B cell (primary cell): ENCODE results near the gene COX10. TPM values are rescaled to one million over a fixed set of nuclear protein-coding genes. Genes with fewer than 3 reads are reported as not detected.

ENCODE experiments used
- ATAC-seq: fragments of 200-7000 bp; cut with Tn5 transposase; one replicate; pipeline ENCODE4 v1.10.0; 2021; ENCODE audit warnings: low read depth, mild to moderate bottlenecking, moderate number of reproducible peaks, moderate library complexity
- CTCF ChIA-PET: fragments of 350-600 bp; sonication (Branson Sonifier 250); formaldehyde crosslinking; loops from one replicate; lab custom pipeline; 2021; ENCODE audit warnings: antibody characterized with exemption, inconsistent platforms; lab: Charles Lee
- POLR2A ChIA-PET: fragments of 350-600 bp; sonication (Branson Sonifier 250); formaldehyde crosslinking; loops from one replicate; lab custom pipeline; 2021; ENCODE audit warnings: antibody characterized with exemption; lab: Charles Lee
- DNase-seq: peaks from one replicate; pipeline ENCODE4 v3.0.0; 2013
- H2AFZ ChIP-seq: 2 replicates; pipeline ENCODE4 v1.6.1; 2012; ENCODE audit warnings: mild to moderate bottlenecking, low read depth, low read length; ENCODE audit not compliant: insufficient read depth, poor library complexity, severe bottlenecking
- H3K27ac ChIP-seq, 2 donors: 1 replicate in 1 of 2; 2 replicates in 1 of 2; pipeline ENCODE4 v1.5.1; 2012 to 2013; ENCODE audit warnings: low read length in 2 of 2, mild to moderate bottlenecking in 2 of 2, moderate library complexity in 1 of 2
- H3K27me3 ChIP-seq, 4 experiments: fragments of 200-600 bp in 1 of 4; sonication (generic) in 1 of 4; replicated peaks in 1 of 4; 1 replicate in 2 of 4; 2 replicates in 2 of 4; pipeline versions ENCODE4 v1.6.1 to v1.7.0; 2013 to 2016; ENCODE audit warnings: low read length in 3 of 4, mild to moderate bottlenecking in 2 of 4, mixed read lengths in 1 of 4, moderate library complexity in 1 of 4; ENCODE audit not compliant: insufficient read depth in 4 of 4, control insufficient read depth in 3 of 4; ENCODE audit errors: control extremely low read depth in 1 of 4
- H3K36me3 ChIP-seq, 2 experiments: replicated peaks in 1 of 2; 1 replicate in 1 of 2; 2 replicates in 1 of 2; pipeline versions ENCODE4 v1.6.1 to v1.7.1; 2013; ENCODE audit warnings: low read length in 1 of 2; ENCODE audit not compliant: insufficient read depth in 2 of 2, control insufficient read depth in 1 of 2; ENCODE audit errors: control extremely low read depth in 1 of 2, extremely low read depth in 1 of 2
- H3K4me1 ChIP-seq, 2 donors: fragments of 200-600 bp in 1 of 2; sonication (generic) in 1 of 2; 1 replicate in 1 of 2; 2 replicates in 1 of 2; pipeline versions ENCODE4 v1.5.1 to v1.6.1; 2013 to 2017; ENCODE audit warnings: low read length in 2 of 2; ENCODE audit not compliant: control insufficient read depth in 2 of 2, insufficient read depth in 2 of 2
- H3K4me2 ChIP-seq: replicated peaks from 2 replicates; pipeline ENCODE3; 2012; ENCODE audit warnings: mild to moderate bottlenecking, low read depth, low read length; ENCODE audit not compliant: poor library complexity, severe bottlenecking
- H3K4me3 ChIP-seq, 5 experiments: fragments of 200-600 bp in 1 of 5; sonication (generic) in 1 of 5; 1 replicate in 3 of 5; 2 replicates in 2 of 5; pipeline versions ENCODE4 v1.5.1 to v1.7.0; 2011 to 2016; ENCODE audit warnings: low read length in 4 of 5, mild to moderate bottlenecking in 4 of 5, low read depth in 2 of 5, control low read depth in 1 of 5, moderate library complexity in 1 of 5; ENCODE audit not compliant: insufficient read depth in 1 of 5; ENCODE audit errors: control extremely low read depth in 1 of 5, extremely low read depth in 1 of 5
- H3K79me2 ChIP-seq: fragments of 200-600 bp; sonication (generic); one replicate; pipeline ENCODE4 v1.6.0; 2016; ENCODE audit warnings: low read length; ENCODE audit not compliant: control insufficient read depth, insufficient read depth
- H3K9ac ChIP-seq: fragments of 200-600 bp; sonication (generic); 2 replicates; pipeline ENCODE4 v1.6.1; 2017; ENCODE audit warnings: mild to moderate bottlenecking, low read length, moderate library complexity
- H3K9me3 ChIP-seq, 3 donors: one replicate each; pipeline versions ENCODE4 v1.6.1 to v1.7.1; 2013; ENCODE audit warnings: low read length in 2 of 3; ENCODE audit not compliant: control insufficient read depth in 2 of 3, insufficient read depth in 1 of 3; ENCODE audit errors: control extremely low read depth in 1 of 3
- H4K20me1 ChIP-seq: 2 replicates; pipeline ENCODE4 v1.6.0; 2012; ENCODE audit warnings: mild to moderate bottlenecking, low read length; ENCODE audit not compliant: insufficient read depth, control insufficient read depth, poor library complexity, severe bottlenecking
- H3K27ac Mint-ChIP-seq: one replicate; pipeline ENCODE4 v1.8.0; 2021; ENCODE audit warnings: mixed read lengths
- H3K27me3 Mint-ChIP-seq: one replicate; pipeline ENCODE4 v1.8.0; 2021; ENCODE audit warnings: mixed read lengths
- H3K4me1 Mint-ChIP-seq: one replicate; pipeline ENCODE4 v1.8.0; 2021; ENCODE audit warnings: mixed read lengths
- H3K4me3 Mint-ChIP-seq: one replicate; pipeline ENCODE4 v1.8.0; 2021; ENCODE audit warnings: mixed read lengths
- H3K9me3 Mint-ChIP-seq: one replicate; pipeline ENCODE4 v1.8.0; 2022; ENCODE audit warnings: mixed read lengths; ENCODE audit not compliant: insufficient read depth
- EZH2 ChIP-seq: IDR thresholded peaks from 2 replicates; pipeline ENCODE4 v1.6.1; 2012; ENCODE audit warnings: borderline replicate concordance, low read depth, mild to moderate bottlenecking, moderate library complexity, low read length; ENCODE audit not compliant: insufficient read depth, poor library complexity, severe bottlenecking
- WGBS: methylation state at CpG from one replicate; pipeline ENCODE4 v1.1.5; 2013; ENCODE audit warnings: missing lambda C conversion rate; ENCODE audit not compliant: insufficient coverage; 5-methylcytosine and 5-hydroxymethylcytosine counted together
- intact Hi-C: fragments of 100-400 bp; cut with micrococcal nuclease; formaldehyde crosslinking; loops from one replicate; pipeline ENCODE4 v1.10.0; 2022
- polyA plus RNA-seq: library from polyadenylated mRNA; depleted of rRNA; stranded (reverse); fragments of >200 nt; gene quantifications from 2 replicates; pipeline ENCODE4 v1.2.3, GENCODE V29; 2012
- total RNA-seq, 2 donors: library from RNA; stranded (reverse); fragments of 120-200 nt in 1 of 2; gene quantifications; 1 replicate in 1 of 2; 2 replicates in 1 of 2; pipeline versions ENCODE4 v1.2.3 to v1.2.4, GENCODE V29; 2013 to 2022
- TF ChIP-seq, protein P1 (sequence below): fragments of 200-600 bp; IDR thresholded peaks from one replicate; pipeline ENCODE4 v1.8.0; 2022; ENCODE audit warnings: antibody characterized with exemption, mild to moderate bottlenecking

COX10 gene
- total and polyA plus RNA-seq, 2 donors (not counting 1 experiment from before 2014, with no cell fraction given), result 21.8 to 23.3 TPM

DNA sequence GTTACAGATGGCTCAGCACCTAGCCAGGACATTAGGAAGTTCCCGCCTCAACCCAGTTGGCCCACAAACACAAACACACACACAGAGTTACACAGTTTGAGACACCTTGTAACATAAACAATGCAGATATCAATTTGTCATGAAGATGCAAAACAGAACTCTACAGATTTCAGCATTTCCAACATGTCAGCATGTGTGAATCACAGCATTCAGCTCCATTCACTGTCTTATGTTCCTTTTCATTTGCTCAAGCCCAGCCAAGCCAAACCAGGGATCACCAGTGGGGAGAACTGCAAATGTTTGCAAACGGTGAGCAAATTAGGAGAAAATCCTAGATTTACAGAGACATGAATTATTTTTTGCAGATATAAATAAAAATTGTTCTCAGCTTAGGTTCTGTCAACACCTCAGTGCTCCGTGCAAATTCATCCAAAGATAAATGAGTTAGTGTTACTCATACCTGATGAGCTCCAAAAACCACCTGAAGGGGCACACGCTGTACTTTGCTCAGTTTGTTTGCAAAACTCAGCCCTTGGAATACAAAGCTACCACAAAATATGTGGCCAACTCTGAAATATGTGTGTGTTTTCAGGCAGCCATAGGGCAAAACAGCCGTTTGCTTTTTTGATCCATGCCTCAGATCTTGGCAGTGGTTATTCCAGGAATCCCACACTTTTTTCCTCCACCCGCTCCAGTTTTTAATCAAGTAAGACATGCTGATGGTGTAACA lies 16.3 kb upstream of the COX10 start:
- no peaks in the 10 kb centered on the region for H3K4me1 ChIP-seq
- H3K4me1 Mint-ChIP-seq, result no peaks in the 10 kb centered on the region

DNA sequence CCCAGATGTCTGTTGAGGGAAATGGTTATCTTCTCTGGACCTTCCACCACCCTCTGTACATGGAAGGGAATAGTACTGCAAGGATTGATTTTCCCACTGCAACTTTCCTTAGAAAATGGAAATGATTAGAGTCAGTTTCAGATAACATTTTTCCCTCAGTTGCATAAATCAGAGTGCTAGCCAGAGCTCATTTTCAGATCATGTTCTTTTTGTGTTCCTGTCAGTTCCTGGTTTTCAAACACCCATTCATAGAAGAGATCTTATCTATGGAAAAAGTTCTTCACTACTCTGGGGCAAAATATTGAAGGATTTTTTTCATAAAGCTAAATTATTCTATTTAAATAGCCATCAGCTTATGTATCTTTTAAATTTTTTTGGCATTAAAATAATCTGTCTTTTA lies 11.7 kb upstream of the COX10 start:
- H3K27ac Mint-ChIP-seq, result no peak overlapping the region
- Histone ChIP-seq H3K9ac (no peak overlapping the region), H3K36me3 (peaks cover 11 to 16% of the 10 kb centered on the region in 2 experiments), H3K9me3 (no peaks in the 10 kb centered on the region), H3K4me3 (no peak overlapping the region), H3K27me3 (no peaks in the 10 kb centered on the region), H4K20me1 (peaks cover 4% of the 10 kb centered on the region), H3K4me2 (no peak overlapping the region), H3K79me2 (peaks cover 8% of the 10 kb centered on the region), H3K4me1 (no peaks in the 10 kb centered on the region), H3K27ac (no peak overlapping the region), H2AFZ (no peak overlapping the region)
- no peaks in the 10 kb centered on the region for H3K27me3 Mint-ChIP-seq
- ATAC-seq (no peak), DNase-seq (no peak)
- ChIA-PET POLR2A (no interaction called here), CTCF (no interaction called here)
- no peak overlapping the region for H3K4me3 Mint-ChIP-seq
- TF ChIP-seq, protein P1, sequence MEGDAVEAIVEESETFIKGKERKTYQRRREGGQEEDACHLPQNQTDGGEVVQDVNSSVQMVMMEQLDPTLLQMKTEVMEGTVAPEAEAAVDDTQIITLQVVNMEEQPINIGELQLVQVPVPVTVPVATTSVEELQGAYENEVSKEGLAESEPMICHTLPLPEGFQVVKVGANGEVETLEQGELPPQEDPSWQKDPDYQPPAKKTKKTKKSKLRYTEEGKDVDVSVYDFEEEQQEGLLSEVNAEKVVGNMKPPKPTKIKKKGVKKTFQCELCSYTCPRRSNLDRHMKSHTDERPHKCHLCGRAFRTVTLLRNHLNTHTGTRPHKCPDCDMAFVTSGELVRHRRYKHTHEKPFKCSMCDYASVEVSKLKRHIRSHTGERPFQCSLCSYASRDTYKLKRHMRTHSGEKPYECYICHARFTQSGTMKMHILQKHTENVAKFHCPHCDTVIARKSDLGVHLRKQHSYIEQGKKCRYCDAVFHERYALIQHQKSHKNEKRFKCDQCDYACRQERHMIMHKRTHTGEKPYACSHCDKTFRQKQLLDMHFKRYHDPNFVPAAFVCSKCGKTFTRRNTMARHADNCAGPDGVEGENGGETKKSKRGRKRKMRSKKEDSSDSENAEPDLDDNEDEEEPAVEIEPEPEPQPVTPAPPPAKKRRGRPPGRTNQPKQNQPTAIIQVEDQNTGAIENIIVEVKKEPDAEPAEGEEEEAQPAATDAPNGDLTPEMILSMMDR, result no peak
- no peak for TF ChIP-seq EZH2
- intact Hi-C loops, result no loop called here
- no peaks in the 10 kb centered on the region for H3K9me3 Mint-ChIP-seq
- H3K4me1 Mint-ChIP-seq, result no peaks in the 10 kb centered on the region

More for the DNA sequence above, 16.3 kb upstream of the COX10 start:
- Mint-ChIP-seq H3K27ac (no peak overlapping the region), H3K9me3 (no peaks in the 10 kb centered on the region), H3K27me3 (no peaks in the 10 kb centered on the region), H3K4me3 (no peak overlapping the region)
- Histone ChIP-seq H3K79me2 (peaks cover 2% of the 10 kb centered on the region), H2AFZ (no peak overlapping the region), H3K9ac (no peak overlapping the region), H3K27ac (no peak overlapping the region), H3K27me3 (no peaks in the 10 kb centered on the region), H3K9me3 (no peaks in the 10 kb centered on the region), H3K36me3 (peaks cover 6 to 10% of the 10 kb centered on the region in 2 experiments), H3K4me3 (no peak overlapping the region), H4K20me1 (no peaks in the 10 kb centered on the region), H3K4me2 (no peak overlapping the region)
- POLR2A ChIA-PET, result no interaction called here
- no peak for DNase-seq
- no peak for ATAC-seq
- TF ChIP-seq EZH2, result no peak
- TF ChIP-seq, protein P1, result no peak
- 100% methylated on average over 2 of the region's 6 CpGs for WGBS
- intact Hi-C loops, result no loop called here
- CTCF ChIA-PET, result no interaction called here
